GM19328 (cell line): ENCODE data around the gene PROSER3.
"Not testable (repeated sequence)": the region's sequence is repeated elsewhere in the genome, so short reads cannot be mapped to it uniquely, and the experiment has no call there.

Experiments
- ATAC-seq: cut with Tn5 transposase; IDR thresholded peaks from one replicate; pipeline ENCODE4 v1.9.1; 2021; ENCODE audit warnings: mild to moderate bottlenecking, moderate library complexity; ENCODE audit not compliant: unreplicated experiment

PROSER3 gene

GRCh38 chr19:35722461-35722860 lies 35.5 kb upstream of the PROSER3 start:
- ATAC-seq = no peak

- ATAC-seq = no peak
Observed at GRCh38 chr19:35722897-35723296, 35.1 kb upstream of the PROSER3 start.

- no peak for ATAC-seq
Observed at GRCh38 chr19:35723671-35724070, 34.3 kb upstream of the PROSER3 start.

GRCh38 chr19:35724132-35724531 lies 33.8 kb upstream of the PROSER3 start:
- ATAC-seq = not testable (repeated sequence)

GRCh38 chr19:35724560-35724959 lies 33.4 kb upstream of the PROSER3 start:
- no peak for ATAC-seq

GRCh38 chr19:35725216-35725861 lies 32.6 kb upstream of the PROSER3 start:
- no peak for ATAC-seq

GRCh38 chr19:35727053-35727955 lies 30.7 kb upstream of the PROSER3 start:
- ATAC-seq = no peak

- no peak for ATAC-seq
Observed at GRCh38 chr19:35727956-35728706, 29.8 kb upstream of the PROSER3 start.

- no peak for ATAC-seq
Observed at GRCh38 chr19:35729021-35729420, 29.0 kb upstream of the PROSER3 start.

- ATAC-seq = no peak
Observed at GRCh38 chr19:35729763-35730162, 28.2 kb upstream of the PROSER3 start.

GRCh38 chr19:35730326-35730725 lies 27.6 kb upstream of the PROSER3 start:
- no peak for ATAC-seq

GRCh38 chr19:35731353-35731752 lies 26.6 kb upstream of the PROSER3 start:
- ATAC-seq = no peak

- no peak for ATAC-seq
Observed at GRCh38 chr19:35731779-35732405, 26.1 kb upstream of the PROSER3 start.

- ATAC-seq = no peak
Observed at GRCh38 chr19:35732540-35733179, 25.3 kb upstream of the PROSER3 start.

GRCh38 chr19:35733180-35734125 lies 24.5 kb upstream of the PROSER3 start:
- no peak for ATAC-seq

GRCh38 chr19:35734273-35734672 lies 23.7 kb upstream of the PROSER3 start:
- ATAC-seq = no peak

- ATAC-seq = no peak
Observed at GRCh38 chr19:35734889-35735288, 23.1 kb upstream of the PROSER3 start.

- ATAC-seq = no peak
Observed at GRCh38 chr19:35736913-35737886, 20.8 kb upstream of the PROSER3 start.
